Cerebellar cortex (tissue), 1 donor: ENCODE measurements around the gene CRNN.

ENCODE experiments used
- DNase-seq: peaks from one replicate; pipeline ENCODE4 v3.0.0-alpha.2; 2015; ENCODE audit warnings: low spot score

The CRNN gene

GRCh38 chr1:152413909-152414308, at the start of gene CRNN:
CRNN (minus strand) TSS chr1:152414263; CDS start chr1:152412233, 2,030 bp downstream.
- no peak for DNase-seq

- no peak for DNase-seq
Observed at GRCh38 chr1:152462636-152463035, 48.6 kb upstream of the CRNN start.

GRCh38 chr1:152461544-152461943, 47.5 kb upstream of the CRNN start:
- peak; percentile 34 for DNase-seq

GRCh38 chr1:152460529-152460899, 46.5 kb upstream of the CRNN start:
- no peak for DNase-seq

GRCh38 chr1:152459596-152460528, 45.8 kb upstream of the CRNN start:
- DNase-seq: peak; percentile 42

GRCh38 chr1:152458384-152459185, 44.5 kb upstream of the CRNN start:
- peak; percentile 65 for DNase-seq

GRCh38 chr1:152457561-152457960, 43.5 kb upstream of the CRNN start:
- DNase-seq: no peak

- no peak for DNase-seq
Observed at GRCh38 chr1:152457071-152457470, 43.0 kb upstream of the CRNN start.

GRCh38 chr1:152451254-152451653, 37.2 kb upstream of the CRNN start:
- no peak for DNase-seq

- DNase-seq: no peak
Observed at GRCh38 chr1:152449661-152450060, 35.6 kb upstream of the CRNN start.

GRCh38 chr1:152448496-152448895, 34.4 kb upstream of the CRNN start:
- no peak for DNase-seq

- DNase-seq: no peak
Observed at GRCh38 chr1:152448095-152448494, 34.0 kb upstream of the CRNN start.

- DNase-seq: no peak
Observed at GRCh38 chr1:152447484-152447883, 33.4 kb upstream of the CRNN start.

- no peak for DNase-seq
Observed at GRCh38 chr1:152444045-152444444, 30.0 kb upstream of the CRNN start.

- DNase-seq: no peak
Observed at GRCh38 chr1:152442765-152443164, 28.7 kb upstream of the CRNN start.

- DNase-seq: no peak
Observed at GRCh38 chr1:152442301-152442700, 28.2 kb upstream of the CRNN start.

- DNase-seq: no peak
Observed at GRCh38 chr1:152441756-152442155, 27.7 kb upstream of the CRNN start.

GRCh38 chr1:152440635-152441471, 26.8 kb upstream of the CRNN start:
- DNase-seq: peak; percentile 49

- DNase-seq: no peak
Observed at GRCh38 chr1:152436593-152437496, 22.8 kb upstream of the CRNN start.

- DNase-seq: no peak
Observed at GRCh38 chr1:152427458-152427857, 13.4 kb upstream of the CRNN start.

GRCh38 chr1:152426731-152427130, 12.7 kb upstream of the CRNN start:
- DNase-seq: no peak
